ENCODE results near the gene IFITM5. TPM values are rescaled to one million over a fixed set of nuclear protein-coding genes. Genes with fewer than 3 reads are reported as not detected.
"Not testable (repeated sequence)": the region's sequence is repeated elsewhere in the genome, so short reads cannot be mapped to it uniquely, and the experiment has no call there.

Gene IFITM5
- total RNA-seq, 1 donor from 2014 or later: not detected

- intact Hi-C loops (cut with DNase I): no loop called here
- DNase-seq (ENCODE audit: low spot score) (peak; percentile 53), ATAC-seq (no peak)
Measured at GRCh38 chr11:278001-278951, 21.1 kb downstream of the IFITM5 start, which contains the start of gene NLRP6. Gene NLRP6, plus strand, starts transcription at chr11:278407. Its CDS starts 163 bp downstream, at chr11:278570.

DNA sequence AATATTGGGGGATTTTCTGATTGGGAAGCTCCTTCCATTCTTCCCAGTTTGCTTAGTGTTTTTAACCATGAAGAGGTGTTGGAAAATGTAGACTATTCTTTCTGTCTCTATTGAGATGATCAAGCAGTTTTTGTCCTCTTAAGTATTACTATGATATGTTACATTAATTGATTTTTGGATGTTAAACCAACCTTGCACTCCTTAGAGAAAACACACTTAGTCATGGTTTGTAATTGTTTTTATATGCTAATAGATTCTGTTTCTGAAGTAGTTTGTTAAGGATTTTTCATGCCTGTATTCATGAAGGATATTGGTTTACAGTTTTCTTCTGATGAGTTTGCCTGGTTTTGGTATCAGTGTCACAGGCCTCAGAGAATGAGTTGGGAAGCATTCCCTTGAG lies 23.1 kb downstream of the IFITM5 start:
- intact Hi-C loops (cut with DNase I): no loop called here
- ATAC-seq (no peak), DNase-seq (ENCODE audit: low spot score) (no peak)

- intact Hi-C loops (cut with DNase I): no loop called here
- DNase-seq (ENCODE audit: low spot score) (peak; percentile 7), ATAC-seq (no peak)
Measured at GRCh38 chr11:272931-273198, 26.5 kb downstream of the IFITM5 start.

DNA sequence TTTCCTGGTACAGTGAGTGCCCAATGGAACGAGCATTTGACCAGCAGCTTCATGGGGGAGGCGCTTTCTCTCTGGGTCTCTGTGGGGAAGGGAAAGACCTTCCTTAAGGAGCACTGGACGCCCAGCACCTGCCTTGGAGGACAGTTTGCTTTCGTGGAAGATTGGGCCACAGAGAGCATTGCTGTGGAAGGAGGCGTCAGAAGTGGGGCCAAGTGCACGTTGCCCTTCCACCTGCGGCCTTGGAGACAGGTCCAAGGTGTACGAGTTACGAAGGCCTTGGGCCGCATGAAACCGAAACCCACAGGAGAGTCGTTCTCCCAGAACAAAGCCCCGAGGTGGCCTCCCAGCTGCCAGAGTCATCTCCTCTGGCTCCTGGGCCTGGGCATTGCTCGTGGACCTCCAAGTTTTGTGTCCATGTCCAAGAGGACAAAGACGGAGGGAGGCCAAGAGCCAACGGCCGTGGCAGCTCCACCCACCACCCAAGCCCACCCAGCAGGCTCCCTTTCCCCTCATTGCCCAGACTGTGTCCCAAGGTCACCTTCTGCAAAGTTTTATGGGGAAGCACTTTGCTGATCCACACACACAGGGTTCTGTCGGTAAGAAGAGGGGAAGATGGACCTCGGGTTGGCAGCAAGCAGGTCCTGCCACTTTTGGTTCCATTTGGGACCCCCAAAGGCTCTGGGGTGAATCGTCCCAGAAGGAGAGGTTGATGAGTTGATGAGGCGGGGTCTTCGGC lies 27.0 kb downstream of the IFITM5 start:
- DNase-seq (ENCODE audit: low spot score): no peak
- no peak for ATAC-seq
- intact Hi-C loops (cut with DNase I): no loop called here

- intact Hi-C loops (cut with DNase I): no loop called here
- no peak for ATAC-seq
- DNase-seq (ENCODE audit: low spot score): no peak
Measured at GRCh38 chr11:271319-271715, 28.0 kb downstream of the IFITM5 start.

DNA sequence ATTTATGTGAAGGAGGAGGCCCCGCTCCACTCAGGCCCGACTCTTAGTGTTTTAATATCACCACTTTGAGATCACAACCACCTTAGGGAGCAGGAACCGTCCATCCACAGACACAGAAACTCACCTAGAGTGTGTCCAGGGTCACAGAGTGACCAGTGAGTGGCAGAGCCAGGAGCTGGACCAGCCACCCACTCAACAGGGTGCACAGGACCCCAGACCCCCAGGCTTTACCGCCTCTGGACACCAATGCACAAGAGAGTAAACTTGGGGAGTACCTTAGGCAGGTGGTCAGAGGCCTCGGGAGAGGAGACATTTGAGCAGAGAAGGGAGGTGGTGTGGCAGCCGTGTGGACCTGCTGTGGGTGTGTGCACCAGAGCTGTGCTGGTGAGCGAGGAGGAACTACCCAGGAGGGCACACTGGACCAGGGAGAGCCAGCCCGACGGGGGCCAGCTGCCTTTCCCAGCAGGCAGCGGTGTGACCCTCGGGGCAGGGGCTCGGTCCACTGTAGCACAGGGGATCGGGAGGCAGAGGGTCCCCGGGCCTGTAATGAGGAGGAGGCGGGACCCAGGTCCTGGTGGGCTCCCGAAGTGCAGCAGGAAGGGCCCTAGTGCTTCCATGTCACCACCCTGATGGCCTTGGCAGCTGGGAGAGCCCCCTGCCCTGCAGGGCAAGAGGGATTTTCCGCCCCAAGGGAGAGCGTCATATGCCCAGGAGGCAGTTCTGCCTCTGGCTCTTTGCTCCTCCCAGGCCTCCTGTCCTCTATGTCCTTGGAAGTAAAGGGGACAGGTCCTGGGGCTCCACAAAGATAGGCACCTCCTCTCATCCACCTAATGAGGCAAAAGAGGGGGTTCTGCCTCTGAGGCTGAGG lies 28.6 kb downstream of the IFITM5 start:
- intact Hi-C loops (cut with DNase I): no loop called here
- DNase-seq (ENCODE audit: low spot score) (no peak), ATAC-seq (no peak)

DNA sequence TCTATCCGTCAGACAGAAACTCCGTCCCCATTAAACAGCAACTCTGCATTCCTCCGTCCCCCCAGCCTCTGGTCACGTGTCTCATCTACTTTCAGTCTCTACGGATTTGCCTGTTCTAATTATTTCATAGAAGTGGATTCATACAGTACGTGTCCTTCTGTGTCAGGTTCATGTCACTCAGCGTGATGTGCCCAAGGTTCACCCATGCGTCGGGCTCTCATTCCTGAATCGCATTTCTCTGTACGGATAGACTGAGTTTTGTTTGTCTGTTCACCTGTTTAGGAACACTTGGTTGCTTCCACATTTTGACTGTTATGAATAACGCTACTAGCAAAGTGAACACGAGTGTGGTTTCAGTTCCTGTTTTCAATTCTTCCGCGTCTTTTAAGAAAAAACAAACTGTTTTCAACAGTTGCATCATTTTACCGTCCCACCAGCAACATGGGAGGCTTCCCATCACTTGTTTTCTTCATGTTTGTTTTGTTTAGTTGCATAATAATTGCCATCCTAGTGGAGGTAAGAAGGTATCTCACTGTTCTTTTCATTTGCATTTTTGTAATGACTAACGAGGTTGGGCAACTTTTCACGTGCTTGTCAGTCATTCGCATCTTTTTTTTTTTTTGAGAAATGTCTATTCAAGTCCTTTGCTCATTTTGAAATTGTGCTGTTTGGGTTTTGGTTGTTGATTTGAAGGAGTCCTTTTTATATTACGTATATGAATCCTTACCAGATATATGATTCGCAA lies 30.0 kb downstream of the IFITM5 start:
- no peak for DNase-seq (ENCODE audit: low spot score)
- intact Hi-C loops (cut with DNase I): no loop called here
- peak; percentile 42 for ATAC-seq

DNA sequence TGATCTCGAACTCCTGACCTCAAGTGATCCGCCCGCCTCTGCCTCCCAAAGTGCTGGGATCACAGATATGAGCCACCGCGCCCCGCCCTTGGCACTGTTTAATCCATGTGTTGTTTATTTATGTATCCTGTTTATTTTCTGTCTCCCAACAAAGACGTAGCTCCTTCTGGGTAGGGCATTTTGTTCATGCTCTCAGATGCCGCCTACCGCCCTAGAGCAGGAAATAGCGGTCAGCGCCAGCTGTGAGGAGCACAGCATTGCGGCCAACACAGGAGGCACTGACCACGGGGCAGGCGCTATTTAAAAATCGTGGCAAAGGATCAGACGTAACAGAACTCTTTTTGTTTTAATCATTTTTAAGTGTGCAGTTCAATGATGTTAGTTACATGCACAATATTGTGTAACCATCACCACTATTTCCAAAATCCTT lies 30.6 kb downstream of the IFITM5 start:
- DNase-seq (ENCODE audit: low spot score): peak; percentile 71
- ATAC-seq: peak; percentile 83
- intact Hi-C loops (cut with DNase I): not testable (repeated sequence)

DNA sequence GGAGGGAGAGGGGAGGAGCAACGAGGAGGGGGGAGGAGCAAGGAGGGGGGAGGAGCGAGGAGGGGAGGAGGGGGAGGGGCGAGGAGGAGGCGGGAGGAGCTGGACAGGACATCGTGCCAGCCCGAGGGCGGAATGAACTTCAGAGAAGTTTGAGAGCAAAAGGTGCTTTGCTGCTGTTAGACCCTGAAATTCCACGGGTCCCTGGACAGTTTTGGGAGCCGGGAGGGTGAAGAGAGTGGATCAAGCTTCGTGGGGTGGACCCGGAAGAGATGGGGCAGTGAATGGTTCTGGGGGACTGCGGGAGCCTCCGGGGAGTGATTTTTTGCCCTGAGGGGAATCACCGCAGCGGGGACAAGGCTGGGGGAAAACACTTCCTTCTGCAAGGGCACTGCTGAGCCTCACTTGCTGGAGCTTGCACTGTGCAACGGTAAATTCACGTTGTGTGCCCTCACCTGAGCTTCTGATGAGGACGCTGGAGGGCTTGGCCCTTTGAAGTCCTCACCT lies 31.8 kb downstream of the IFITM5 start:
- DNase-seq (ENCODE audit: low spot score) (peak; percentile 88), ATAC-seq (peak; percentile 77)
- intact Hi-C loops (cut with DNase I): no loop called here

DNA sequence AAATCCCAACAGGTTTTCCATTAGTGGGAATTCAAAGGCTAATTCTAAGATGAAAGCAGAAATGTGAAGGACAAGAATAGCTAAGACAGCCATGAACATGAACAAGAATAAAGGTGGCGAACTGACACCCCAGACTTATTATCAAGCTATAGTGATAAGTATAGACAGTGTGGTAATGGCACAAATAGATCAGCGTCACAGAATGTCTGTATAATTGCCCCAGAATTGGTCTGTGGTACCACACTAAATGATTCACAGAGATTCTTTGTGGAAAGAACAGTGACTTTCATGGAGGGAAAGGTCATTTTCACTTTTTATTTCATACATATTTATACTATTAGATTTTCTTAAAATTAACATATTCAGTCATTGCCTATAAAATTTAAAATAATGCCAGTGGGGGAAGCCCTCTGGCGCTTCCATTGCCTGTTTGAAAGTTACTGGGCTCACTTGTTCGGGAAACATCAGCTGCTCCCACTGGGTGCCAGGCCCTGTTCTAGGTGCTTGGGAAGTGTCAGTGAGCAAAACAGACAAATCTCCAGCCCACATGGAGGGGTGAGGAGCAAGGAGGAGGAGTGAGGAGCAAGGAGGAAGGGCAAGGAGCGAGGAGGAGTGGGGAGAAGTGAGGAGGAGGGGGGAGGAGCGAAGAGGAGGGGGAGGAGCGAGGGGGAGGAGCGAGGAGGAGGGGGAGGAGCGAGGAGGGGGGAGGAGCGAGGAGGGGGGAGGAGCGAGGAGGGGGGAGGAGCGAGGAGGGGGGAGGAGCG lies 32.5 kb downstream of the IFITM5 start:
- ATAC-seq (peak; percentile 48), DNase-seq (ENCODE audit: low spot score) (peak; percentile 64)
- intact Hi-C loops (cut with DNase I): no loop called here

DNA sequence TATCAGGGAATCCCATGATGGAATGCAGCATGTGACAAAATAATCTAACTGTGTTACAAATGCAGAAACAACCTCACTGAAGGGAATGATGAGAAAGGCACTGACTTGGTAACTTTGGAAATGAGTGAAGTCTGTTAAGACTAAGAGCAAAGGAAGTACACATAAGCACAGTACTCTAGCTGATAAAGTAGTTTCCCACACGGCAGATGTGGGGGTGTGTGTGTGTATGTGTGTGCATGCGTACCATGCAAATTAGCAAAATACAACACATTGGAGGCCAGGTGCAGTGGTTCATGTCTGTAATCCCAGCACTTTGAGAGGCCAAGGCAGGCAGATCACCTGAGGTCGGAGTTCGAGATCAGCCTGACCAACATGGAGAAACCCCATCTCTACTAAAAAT lies 37.7 kb downstream of the IFITM5 start:
- intact Hi-C loops (cut with DNase I): no loop called here
- no peak for ATAC-seq
- no peak for DNase-seq (ENCODE audit: low spot score)

GRCh38 chr11:259413-259812 lies 39.9 kb downstream of the IFITM5 start:
- ATAC-seq: no peak
- intact Hi-C loops (cut with DNase I): no loop called here
- DNase-seq (ENCODE audit: low spot score): no peak

DNA sequence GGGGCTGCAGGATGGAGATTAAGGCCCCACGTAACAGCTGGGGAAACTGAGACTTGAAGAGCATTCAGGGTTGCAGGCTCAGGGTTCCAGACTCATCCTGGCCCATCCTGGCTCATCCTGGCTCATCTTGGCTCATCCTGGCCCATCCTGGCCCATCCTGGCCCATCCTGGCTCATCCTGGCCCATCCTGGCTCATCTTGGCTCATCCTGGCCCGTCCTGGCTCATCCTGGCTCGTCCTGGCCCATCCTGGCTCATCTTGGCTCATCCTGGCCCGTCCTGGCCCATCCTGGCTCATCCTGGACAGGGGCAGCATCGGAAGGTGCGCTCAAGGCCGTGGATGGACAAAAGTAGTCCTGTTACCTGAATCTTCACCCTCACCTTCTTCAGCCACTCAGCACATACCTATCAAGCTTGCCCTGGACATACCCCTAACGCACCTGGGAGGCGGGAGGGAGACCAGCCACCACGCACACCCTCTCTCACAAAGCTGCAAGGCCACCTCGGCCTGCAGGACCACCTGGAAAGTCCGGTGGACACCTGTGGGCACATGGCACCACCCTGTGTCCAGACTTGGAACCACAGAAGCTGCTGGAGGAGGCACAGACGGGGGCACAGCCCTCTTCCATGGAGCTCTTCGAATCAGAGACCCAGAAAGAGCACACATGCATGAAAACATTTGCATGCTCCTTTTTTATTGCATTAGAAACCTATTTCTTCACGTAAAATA lies 41.4 kb downstream of the IFITM5 start:
- DNase-seq (ENCODE audit: low spot score) (no peak), ATAC-seq (no peak)
- intact Hi-C loops (cut with DNase I): no loop called here

DNA sequence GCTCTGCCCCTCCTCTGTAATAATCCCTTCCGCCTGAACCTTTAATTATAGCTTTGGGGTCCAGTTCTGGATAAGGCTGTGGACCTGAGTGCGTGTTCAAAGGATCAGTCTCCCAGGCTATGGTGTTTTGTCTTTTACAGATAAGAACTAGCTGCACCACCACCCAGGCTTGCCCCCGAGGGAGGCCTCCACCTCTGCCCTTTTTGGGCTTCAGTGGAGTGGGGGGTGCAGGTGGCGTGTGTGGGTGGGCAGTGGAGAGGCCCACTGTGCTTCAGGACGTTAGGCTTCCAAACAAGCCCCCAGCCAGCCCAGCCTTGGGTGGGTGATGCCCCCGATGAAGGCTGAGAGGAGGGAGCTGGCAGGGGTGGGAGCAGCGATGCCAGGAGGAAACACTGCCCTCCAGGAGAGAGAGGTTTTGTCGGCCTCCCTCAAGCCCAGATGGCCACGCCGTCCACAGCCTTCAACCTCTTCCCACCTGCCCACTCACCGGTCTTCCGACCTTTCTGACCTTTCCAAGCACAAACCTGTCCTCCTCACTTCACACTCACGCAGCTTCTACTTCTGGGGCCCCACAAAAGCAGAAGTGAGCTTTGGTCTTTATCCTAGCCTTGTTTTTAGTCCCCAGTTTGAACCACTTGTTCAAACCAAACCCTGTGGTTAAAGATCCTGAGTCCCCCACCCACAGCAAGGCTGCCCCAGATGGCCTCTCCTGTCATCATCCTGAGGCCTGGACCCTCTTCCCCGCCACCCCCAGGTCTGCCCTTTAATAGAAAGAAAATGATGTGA lies 42.2 kb downstream of the IFITM5 start:
- intact Hi-C loops (cut with DNase I): no loop called here
- DNase-seq (ENCODE audit: low spot score) (no peak), ATAC-seq (no peak)

GRCh38 chr11:255816-256215 lies 43.5 kb downstream of the IFITM5 start:
- intact Hi-C loops (cut with DNase I): no loop called here
- ATAC-seq: no peak
- no peak for DNase-seq (ENCODE audit: low spot score)

DNA sequence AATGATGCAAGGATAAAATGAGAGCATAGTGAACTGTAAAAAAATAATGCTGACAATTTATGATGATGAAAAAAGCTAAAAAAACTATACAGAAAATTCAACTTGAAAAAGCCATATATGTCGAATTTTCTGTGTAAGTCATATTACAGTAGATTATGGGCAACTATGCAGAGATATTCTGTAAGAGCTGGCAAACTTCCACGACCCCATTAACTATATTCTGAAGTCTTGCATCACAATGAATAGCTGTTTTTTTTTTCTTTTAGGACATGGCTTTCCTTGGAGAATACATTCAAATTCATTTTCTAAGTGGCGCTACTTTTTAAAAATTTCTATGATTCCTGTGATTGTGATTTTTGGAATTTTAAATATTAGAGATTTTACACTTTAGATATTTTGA lies 44.1 kb downstream of the IFITM5 start:
- ATAC-seq: no peak
- no peak for DNase-seq (ENCODE audit: low spot score)
- intact Hi-C loops (cut with DNase I): no loop called here

GRCh38 chr11:253886-254270 lies 45.4 kb downstream of the IFITM5 start:
- intact Hi-C loops (cut with DNase I): no loop called here
- ATAC-seq: no peak
- no peak for DNase-seq (ENCODE audit: low spot score)

Measured in sciatic nerve (tissue), 2 donors.